Osteocyte (in vitro differentiated cells): Measurements from ENCODE around the gene ELANE. TPM values are rescaled to one million over a fixed set of nuclear protein-coding genes. Genes with fewer than 3 reads are reported as not detected.
A peak's percentile ranks its signal among the peaks of the same experiment; 100 is the strongest.

ENCODE experiments used
- DNase-seq: peaks from one replicate; pipeline ENCODE4 v3.0.0; 2021; ENCODE audit warnings: mixed read lengths; ENCODE audit not compliant: unreplicated experiment; ENCODE audit errors: extremely low spot score
- H3K27ac Mint-ChIP-seq: one replicate; pipeline ENCODE4 v1.8.0; 2021; ENCODE audit warnings: mild to moderate bottlenecking, mixed read lengths; ENCODE audit not compliant: unreplicated experiment
- H3K27me3 Mint-ChIP-seq: one replicate; pipeline ENCODE4 v1.8.0; 2021; ENCODE audit warnings: mixed read lengths; ENCODE audit not compliant: unreplicated experiment
- H3K36me3 Mint-ChIP-seq: one replicate; pipeline ENCODE4 v1.8.0; 2021; ENCODE audit warnings: mixed read lengths; ENCODE audit not compliant: unreplicated experiment
- H3K4me1 Mint-ChIP-seq: one replicate; pipeline ENCODE4 v1.8.0; 2021; ENCODE audit warnings: mixed read lengths; ENCODE audit not compliant: unreplicated experiment
- H3K4me3 Mint-ChIP-seq: one replicate; pipeline ENCODE4 v1.8.0; 2021; ENCODE audit warnings: mild to moderate bottlenecking, moderate library complexity, mixed read lengths; ENCODE audit not compliant: unreplicated experiment
- H3K9me3 Mint-ChIP-seq: one replicate; pipeline ENCODE4 v1.8.0; 2021; ENCODE audit warnings: mixed read lengths; ENCODE audit not compliant: unreplicated experiment
- CTCF ChIP-seq: fragments of 200-600 bp; sonication (generic); IDR thresholded peaks from 2 replicates; pipeline ENCODE4 v1.5.0; 2021; ENCODE audit warnings: antibody characterized with exemption, mild to moderate bottlenecking, moderate library complexity
- total RNA-seq: library from RNA; stranded (reverse); gene quantifications from 2 replicates; pipeline ENCODE4 v1.2.1, GENCODE V29; 2021

The ELANE gene
- total RNA-seq, 1 donor from 2014 or later: 1.2 TPM

GRCh38 chr19:867855-868457 lies 15.9 kb downstream of the ELANE start:
- no peaks in the 10 kb centered on the region for H3K9me3 Mint-ChIP-seq
- H3K4me3 Mint-ChIP-seq: peak overlapping the region; percentile 52
- peaks cover 9% of the 10 kb centered on the region for H3K36me3 Mint-ChIP-seq

GRCh38 chr19:868458-869244 lies 16.5 kb downstream of the ELANE start:
- Mint-ChIP-seq H3K9me3 (no peaks in the 10 kb centered on the region), H3K27me3 (no peaks in the 10 kb centered on the region), H3K36me3 (peaks cover 9% of the 10 kb centered on the region), H3K4me1 (peaks cover 64% of the 10 kb centered on the region), H3K4me3 (peak overlapping the region; percentile 6), H3K27ac (peak overlapping the region; percentile 97)
- peak; percentile 83 for DNase-seq
- TF ChIP-seq CTCF: no peak

More at GRCh38 chr19:867855-868457, 15.9 kb downstream of the ELANE start:
- Mint-ChIP-seq H3K27me3 (no peaks in the 10 kb centered on the region), H3K4me1 (peaks cover 69% of the 10 kb centered on the region), H3K27ac (peak overlapping the region; percentile 97)
- DNase-seq: no peak
- no peak for TF ChIP-seq CTCF

GRCh38 chr19:869245-870177 lies 17.4 kb downstream of the ELANE start:
- Mint-ChIP-seq H3K4me1 (peaks cover 62% of the 10 kb centered on the region), H3K36me3 (peaks cover 11% of the 10 kb centered on the region), H3K4me3 (no peak overlapping the region), H3K27me3 (no peaks in the 10 kb centered on the region), H3K27ac (peak overlapping the region; percentile 97), H3K9me3 (no peaks in the 10 kb centered on the region)
- peak; percentile 91 for DNase-seq
- TF ChIP-seq CTCF: no peak

- no peaks in the 10 kb centered on the region for H3K9me3 Mint-ChIP-seq
- DNase-seq: no peak
- H3K27me3 Mint-ChIP-seq: no peaks in the 10 kb centered on the region
- H3K27ac Mint-ChIP-seq: peak overlapping the region; percentile 97
- no peak overlapping the region for H3K4me3 Mint-ChIP-seq
- peaks cover 58% of the 10 kb centered on the region for H3K4me1 Mint-ChIP-seq
- peaks cover 14% of the 10 kb centered on the region for H3K36me3 Mint-ChIP-seq
- TF ChIP-seq CTCF: no peak
Measured at GRCh38 chr19:870314-870713, 18.2 kb downstream of the ELANE start.
